Activated CD8-positive, alpha-beta memory T cell treated with anti-CD3 and anti-CD28 coated beads, Interleukin-2, amount 50 U/mL, for 4 hours (primary cell): Measurements from ENCODE around the gene IL4I1.
A peak's percentile ranks its signal among the peaks of the same experiment; 100 is the strongest.
"Not testable (repeated sequence)": the region's sequence is repeated elsewhere in the genome, so short reads cannot be mapped to it uniquely, and the experiment has no call there.

ENCODE experiments used
- DNase-seq: peaks from one replicate; pipeline ENCODE4 v3.0.0-alpha.2; 2020

IL4I1 gene

GRCh38 chr19:49896863-49897621 is at the start of gene IL4I1:
TSS of gene IL4I1 (minus strand) at chr19:49896887. CDS start at chr19:49896160, 727 bp downstream.
- peak; percentile 58 for DNase-seq

GRCh38 chr19:49946415-49946814 is 49.7 kb upstream of the IL4I1 start:
- DNase-seq, result no peak

- not testable (repeated sequence) for DNase-seq
Measured at GRCh38 chr19:49944567-49944966, 47.9 kb upstream of the IL4I1 start.

- DNase-seq, result no peak
Measured at GRCh38 chr19:49940482-49940791, 43.8 kb upstream of the IL4I1 start.

GRCh38 chr19:49939721-49940481 is 43.2 kb upstream of the IL4I1 start:
- no peak for DNase-seq

- DNase-seq, result no peak
Measured at GRCh38 chr19:49938662-49939061, 42.0 kb upstream of the IL4I1 start.

GRCh38 chr19:49937750-49938381 is 41.2 kb upstream of the IL4I1 start:
- peak; percentile 82 for DNase-seq

GRCh38 chr19:49936549-49936948 is 39.9 kb upstream of the IL4I1 start:
- no peak for DNase-seq

GRCh38 chr19:49933643-49934042 is 37.0 kb upstream of the IL4I1 start:
- DNase-seq, result no peak

GRCh38 chr19:49932731-49933131 is 36.0 kb upstream of the IL4I1 start:
- no peak for DNase-seq

GRCh38 chr19:49932041-49932451 is 35.4 kb upstream of the IL4I1 start:
- DNase-seq, result no peak

- DNase-seq, result no peak
Measured at GRCh38 chr19:49931293-49932040, 34.8 kb upstream of the IL4I1 start.

- DNase-seq, result no peak
Measured at GRCh38 chr19:49930483-49931011, 33.9 kb upstream of the IL4I1 start.

GRCh38 chr19:49929611-49930482 is 33.2 kb upstream of the IL4I1 start:
- peak; percentile 87 for DNase-seq

- peak; percentile 94 for DNase-seq
Measured at GRCh38 chr19:49929121-49929610, 32.5 kb upstream of the IL4I1 start, which contains the start of the genes ATF5 and NUP62. TSS of gene ATF5 (plus strand) at chr19:49929205. CDS start at chr19:49930851, 1,646 bp downstream. TSS of gene NUP62 (minus strand) at chr19:49929504. CDS start at chr19:49909807, 19,697 bp downstream.

GRCh38 chr19:49927526-49928264 is 31.0 kb upstream of the IL4I1 start:
- no peak for DNase-seq

- DNase-seq, result no peak
Measured at GRCh38 chr19:49926515-49926914, 29.8 kb upstream of the IL4I1 start.

GRCh38 chr19:49925486-49925885 is 28.8 kb upstream of the IL4I1 start:
- DNase-seq, result no peak

GRCh38 chr19:49924881-49925210 is 28.2 kb upstream of the IL4I1 start:
- not testable (repeated sequence) for DNase-seq

- no peak for DNase-seq
Measured at GRCh38 chr19:49924004-49924880, 27.6 kb upstream of the IL4I1 start.
